ENCODE results near the gene XAB2. TPM values are rescaled to one million over a fixed set of nuclear protein-coding genes. Genes with fewer than 3 reads are reported as not detected.

XAB2 gene
- total RNA-seq, 1 donor from 2014 or later = 24.4 TPM

DNA sequence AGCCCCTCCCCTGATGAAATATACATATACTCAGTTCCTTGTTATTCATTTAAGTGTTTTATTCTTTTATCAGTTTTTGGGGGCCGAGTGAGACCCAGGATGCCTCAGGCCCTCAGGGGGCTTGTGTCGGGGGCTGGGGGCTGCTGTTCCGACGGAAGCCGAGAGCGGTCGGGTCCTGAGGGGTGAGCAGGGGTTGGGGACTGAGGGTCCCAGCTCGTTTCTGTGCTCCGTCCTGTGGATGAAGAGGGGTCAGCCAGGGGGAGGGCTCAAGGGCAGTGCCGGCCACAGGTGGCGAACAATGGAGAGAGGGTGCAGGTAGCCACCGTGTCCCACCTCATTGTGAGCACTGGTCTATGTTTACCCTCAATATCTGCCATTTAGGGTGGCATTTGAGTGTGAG, 2.2 kb upstream of the XAB2 start:
- Histone ChIP-seq H3K9me3 (replicated peaks) (no peaks in the 10 kb centered on the region), H3K27ac (replicated peaks) (no peak overlapping the region), H3K4me3 (no peak overlapping the region), H3K27me3 (ENCODE audit: low read depth) (peaks cover 9% of the 10 kb centered on the region), H3K36me3 (peaks cover 21% of the 10 kb centered on the region), H3K4me1 (peaks cover 60% of the 10 kb centered on the region)
- no peak for TF ChIP-seq CTCF (IDR thresholded peaks at IDR 0.05; ENCODE audit: borderline replicate concordance)
- no peak for DNase-seq
- intact Hi-C loops (cut with micrococcal nuclease) = no loop called here

DNA sequence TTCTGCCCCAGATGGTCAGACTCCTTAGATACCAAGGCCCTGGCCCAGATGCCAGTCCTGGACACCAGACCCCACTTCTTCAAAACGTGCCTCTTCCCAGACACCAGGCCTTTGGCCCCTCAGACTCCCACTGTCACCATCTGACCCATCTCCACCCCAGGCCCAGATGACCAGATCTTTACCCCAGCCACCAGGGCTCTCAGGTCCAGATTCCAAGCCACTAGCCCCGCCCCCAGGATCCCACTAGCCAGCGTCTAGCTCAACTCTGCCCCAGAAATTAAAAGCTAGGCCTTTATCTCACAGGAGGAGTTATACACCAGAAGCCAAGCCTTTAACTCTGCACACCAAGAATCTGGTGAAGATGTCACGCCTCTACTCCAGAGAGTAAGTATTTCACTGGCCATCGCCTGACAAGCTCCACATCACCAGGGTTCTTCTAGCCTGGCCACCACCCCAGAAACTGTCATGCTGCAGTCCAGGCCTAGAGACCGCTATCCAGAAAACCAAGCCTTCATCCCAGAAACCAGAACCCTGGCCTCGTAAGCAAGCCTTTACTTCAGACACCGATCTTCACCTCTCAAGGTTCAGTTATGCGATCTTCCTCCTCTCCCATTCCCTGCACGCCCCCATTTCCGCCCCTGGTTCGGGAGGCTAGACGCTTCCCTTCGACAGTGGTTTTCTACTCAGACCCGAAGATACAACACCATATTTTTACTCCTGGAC, 595 bp downstream of the XAB2 start:
- DNase-seq = no peak
- H3K4me1 ChIP-seq = peaks cover 38% of the 10 kb centered on the region
- H3K36me3 ChIP-seq = peaks cover 47% of the 10 kb centered on the region
- H3K27me3 ChIP-seq (ENCODE audit: low read depth) = no peaks in the 10 kb centered on the region
- peak overlapping the region; percentile 96 for H3K4me3 ChIP-seq
- peak overlapping the region; percentile 84 for H3K27ac ChIP-seq (replicated peaks)
- no peak for TF ChIP-seq CTCF (IDR thresholded peaks at IDR 0.05; ENCODE audit: borderline replicate concordance)
- no peaks in the 10 kb centered on the region for H3K9me3 ChIP-seq (replicated peaks)
- intact Hi-C loops (cut with micrococcal nuclease) = no loop called here

DNA sequence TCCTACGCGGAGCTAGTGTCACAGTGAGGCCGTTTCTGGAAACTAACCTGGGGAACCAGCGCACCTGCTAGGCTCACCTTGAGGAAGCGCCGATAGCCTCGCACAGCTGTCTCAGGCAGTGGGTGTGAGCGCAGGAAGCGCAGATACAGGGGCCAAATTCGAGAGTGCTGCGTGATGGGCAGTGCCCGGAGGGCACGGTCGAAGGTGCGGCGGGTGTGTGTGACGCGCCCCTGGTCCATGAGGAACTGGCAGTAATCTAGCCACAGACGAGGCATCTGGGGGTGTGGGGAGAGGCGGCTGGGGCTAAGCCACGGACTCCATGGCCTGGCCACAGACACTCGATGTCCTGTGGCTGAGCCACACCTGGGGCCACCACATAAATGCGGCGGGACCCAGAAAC, 2.2 kb downstream of the XAB2 start:
- no peak for DNase-seq
- TF ChIP-seq CTCF (IDR thresholded peaks at IDR 0.05; ENCODE audit: borderline replicate concordance) = no peak
- Histone ChIP-seq H3K4me1 (peaks cover 38% of the 10 kb centered on the region), H3K27ac (replicated peaks) (no peak overlapping the region), H3K4me3 (no peak overlapping the region), H3K9me3 (replicated peaks) (no peaks in the 10 kb centered on the region), H3K27me3 (ENCODE audit: low read depth) (no peaks in the 10 kb centered on the region), H3K36me3 (peaks cover 55% of the 10 kb centered on the region)
- intact Hi-C loops (cut with micrococcal nuclease) = no loop called here

DNA sequence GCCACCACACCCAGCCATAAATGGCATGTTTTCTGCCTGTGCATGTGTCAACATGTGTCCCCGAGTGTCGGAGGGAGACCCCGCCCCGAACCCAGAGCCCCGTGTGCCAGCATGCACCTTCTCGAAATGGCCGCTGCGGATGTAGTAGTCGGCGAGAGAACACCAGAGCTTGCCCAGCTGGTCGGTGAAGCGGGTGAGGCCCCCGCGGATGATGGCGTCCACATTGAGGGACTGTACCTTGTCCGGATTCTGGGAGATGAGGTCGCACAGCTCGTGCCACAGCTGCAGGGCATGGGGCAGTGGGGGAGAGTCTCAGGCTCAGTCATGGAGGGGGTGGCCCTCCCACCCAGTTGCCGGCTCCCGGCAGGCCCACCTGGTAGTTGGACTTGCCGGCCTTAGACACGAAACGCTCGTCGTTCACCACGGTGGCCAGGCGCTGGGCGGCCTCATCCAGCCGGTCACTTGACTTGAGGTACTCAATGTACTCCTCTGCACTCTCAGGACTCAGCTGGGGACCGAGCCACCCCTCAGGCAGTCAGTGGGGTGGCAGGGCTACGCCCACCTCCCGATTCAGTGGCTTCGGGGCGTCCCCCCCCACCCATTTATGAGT, 3.5 kb downstream of the XAB2 start:
- no peak for TF ChIP-seq CTCF (IDR thresholded peaks at IDR 0.05; ENCODE audit: borderline replicate concordance)
- peaks cover 61% of the 10 kb centered on the region for H3K36me3 ChIP-seq
- intact Hi-C loops (cut with micrococcal nuclease) = no loop called here
- DNase-seq = no peak
- no peaks in the 10 kb centered on the region for H3K9me3 ChIP-seq (replicated peaks)
- H3K27ac ChIP-seq (replicated peaks) = no peak overlapping the region
- H3K4me1 ChIP-seq = peaks cover 33% of the 10 kb centered on the region
- no peak overlapping the region for H3K4me3 ChIP-seq
- no peaks in the 10 kb centered on the region for H3K27me3 ChIP-seq (ENCODE audit: low read depth)

GRCh38 chr19:7624810-7625209, 4.5 kb downstream of the XAB2 start:
- Histone ChIP-seq H3K36me3 (peaks cover 72% of the 10 kb centered on the region), H3K4me3 (no peak overlapping the region)

More at GRCh38 chr19:7624810-7625209, 4.5 kb downstream of the XAB2 start:
- no peak for DNase-seq
- H3K4me1 ChIP-seq = peaks cover 23% of the 10 kb centered on the region
- no peaks in the 10 kb centered on the region for H3K27me3 ChIP-seq (ENCODE audit: low read depth)
- H3K27ac ChIP-seq (replicated peaks) = no peak overlapping the region
- no peaks in the 10 kb centered on the region for H3K9me3 ChIP-seq (replicated peaks)
- TF ChIP-seq CTCF (IDR thresholded peaks at IDR 0.05; ENCODE audit: borderline replicate concordance) = no peak
- intact Hi-C loops (cut with micrococcal nuclease) = no loop called here
